ENCODE measurements around the gene PGLYRP4.

GRCh38 chr1:153375511-153375910 is 26.9 kb upstream of the PGLYRP4 start, which contains the start of gene S100A12:
- TF ChIP-seq, protein P1, sequence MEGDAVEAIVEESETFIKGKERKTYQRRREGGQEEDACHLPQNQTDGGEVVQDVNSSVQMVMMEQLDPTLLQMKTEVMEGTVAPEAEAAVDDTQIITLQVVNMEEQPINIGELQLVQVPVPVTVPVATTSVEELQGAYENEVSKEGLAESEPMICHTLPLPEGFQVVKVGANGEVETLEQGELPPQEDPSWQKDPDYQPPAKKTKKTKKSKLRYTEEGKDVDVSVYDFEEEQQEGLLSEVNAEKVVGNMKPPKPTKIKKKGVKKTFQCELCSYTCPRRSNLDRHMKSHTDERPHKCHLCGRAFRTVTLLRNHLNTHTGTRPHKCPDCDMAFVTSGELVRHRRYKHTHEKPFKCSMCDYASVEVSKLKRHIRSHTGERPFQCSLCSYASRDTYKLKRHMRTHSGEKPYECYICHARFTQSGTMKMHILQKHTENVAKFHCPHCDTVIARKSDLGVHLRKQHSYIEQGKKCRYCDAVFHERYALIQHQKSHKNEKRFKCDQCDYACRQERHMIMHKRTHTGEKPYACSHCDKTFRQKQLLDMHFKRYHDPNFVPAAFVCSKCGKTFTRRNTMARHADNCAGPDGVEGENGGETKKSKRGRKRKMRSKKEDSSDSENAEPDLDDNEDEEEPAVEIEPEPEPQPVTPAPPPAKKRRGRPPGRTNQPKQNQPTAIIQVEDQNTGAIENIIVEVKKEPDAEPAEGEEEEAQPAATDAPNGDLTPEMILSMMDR (IDR thresholded peaks at IDR 0.05), result no peak
- no peak for TF ChIP-seq POLR2A (IDR thresholded peaks at IDR 0.05)

Measured in right lobe of liver (tissue), 4 donors.